ENCODE results near the gene SNX24. TPM values are rescaled to one million over a fixed set of nuclear protein-coding genes. Genes with fewer than 3 reads are reported as not detected.

SNX24 gene
- total RNA-seq, 2 experiments from 2014 or later = 2.0 to 2.3 TPM

DNA sequence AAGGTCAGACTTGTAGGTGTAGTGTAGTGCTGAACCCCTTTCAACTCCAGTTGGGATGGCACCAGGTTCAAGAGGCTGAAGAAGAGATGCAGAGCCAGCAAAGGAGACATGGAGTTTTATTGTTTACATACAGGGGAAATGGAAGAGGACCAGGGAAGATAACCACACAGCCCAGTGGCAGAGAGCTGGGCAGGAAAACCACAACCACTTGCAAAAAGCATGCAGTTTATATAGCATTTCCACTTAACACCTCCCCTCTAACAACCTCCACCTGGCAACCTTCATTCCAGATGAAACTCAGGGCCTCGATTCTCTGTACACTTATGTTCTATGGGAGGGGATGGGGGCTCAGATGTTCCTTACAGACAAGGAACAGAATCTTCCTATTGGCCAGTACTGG lies 56.9 kb downstream of the SNX24 start:
- POLR2A ChIA-PET = no interaction called here

GRCh38 chr5:122906768-122907167 lies 61.4 kb downstream of the SNX24 start:
- Mint-ChIP-seq H3K4me3 (no peak overlapping the region), H3K9me3 (no peaks in the 10 kb centered on the region), H3K36me3 (ENCODE audit: low read depth) (no peaks in the 10 kb centered on the region), H3K4me1 (ENCODE audit: low read depth) (peaks cover 11% of the 10 kb centered on the region), H3K27ac (no peak overlapping the region), H3K27me3 (no peaks in the 10 kb centered on the region)
- DNase-seq (no peak), ATAC-seq (no peak)
- TF ChIP-seq, protein P1, sequence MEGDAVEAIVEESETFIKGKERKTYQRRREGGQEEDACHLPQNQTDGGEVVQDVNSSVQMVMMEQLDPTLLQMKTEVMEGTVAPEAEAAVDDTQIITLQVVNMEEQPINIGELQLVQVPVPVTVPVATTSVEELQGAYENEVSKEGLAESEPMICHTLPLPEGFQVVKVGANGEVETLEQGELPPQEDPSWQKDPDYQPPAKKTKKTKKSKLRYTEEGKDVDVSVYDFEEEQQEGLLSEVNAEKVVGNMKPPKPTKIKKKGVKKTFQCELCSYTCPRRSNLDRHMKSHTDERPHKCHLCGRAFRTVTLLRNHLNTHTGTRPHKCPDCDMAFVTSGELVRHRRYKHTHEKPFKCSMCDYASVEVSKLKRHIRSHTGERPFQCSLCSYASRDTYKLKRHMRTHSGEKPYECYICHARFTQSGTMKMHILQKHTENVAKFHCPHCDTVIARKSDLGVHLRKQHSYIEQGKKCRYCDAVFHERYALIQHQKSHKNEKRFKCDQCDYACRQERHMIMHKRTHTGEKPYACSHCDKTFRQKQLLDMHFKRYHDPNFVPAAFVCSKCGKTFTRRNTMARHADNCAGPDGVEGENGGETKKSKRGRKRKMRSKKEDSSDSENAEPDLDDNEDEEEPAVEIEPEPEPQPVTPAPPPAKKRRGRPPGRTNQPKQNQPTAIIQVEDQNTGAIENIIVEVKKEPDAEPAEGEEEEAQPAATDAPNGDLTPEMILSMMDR (IDR thresholded peaks at IDR 0.05) = no peak
- intact Hi-C loops (cut with micrococcal nuclease) = no loop called here
- POLR2A ChIA-PET = no interaction called here
- CTCF ChIA-PET = no interaction called here

More for the DNA sequence above, 56.9 kb downstream of the SNX24 start:
- Mint-ChIP-seq H3K36me3 (ENCODE audit: low read depth) (no peaks in the 10 kb centered on the region), H3K4me1 (ENCODE audit: low read depth) (peaks cover 13% of the 10 kb centered on the region), H3K9me3 (no peaks in the 10 kb centered on the region), H3K27me3 (peaks cover 4% of the 10 kb centered on the region), H3K4me3 (no peak overlapping the region), H3K27ac (no peak overlapping the region)
- TF ChIP-seq, protein P1 (IDR thresholded peaks at IDR 0.05) = no peak
- CTCF ChIA-PET = no interaction called here
- DNase-seq (no peak), ATAC-seq (no peak)
- intact Hi-C loops (cut with micrococcal nuclease) = no loop called here

GRCh38 chr5:122907276-122907675 lies 61.9 kb downstream of the SNX24 start:
- intact Hi-C loops (cut with micrococcal nuclease) = no loop called here
- ATAC-seq (no peak), DNase-seq (no peak)
- TF ChIP-seq, protein P1 (IDR thresholded peaks at IDR 0.05) = no peak
- no peak overlapping the region for H3K27ac Mint-ChIP-seq
- no peak overlapping the region for H3K4me3 Mint-ChIP-seq
- no peaks in the 10 kb centered on the region for H3K27me3 Mint-ChIP-seq
- ChIA-PET CTCF (no interaction called here), POLR2A (no interaction called here)
- H3K36me3 Mint-ChIP-seq (ENCODE audit: low read depth) = no peaks in the 10 kb centered on the region
- peaks cover 6% of the 10 kb centered on the region for H3K4me1 Mint-ChIP-seq (ENCODE audit: low read depth)
- no peaks in the 10 kb centered on the region for H3K9me3 Mint-ChIP-seq

GRCh38 chr5:122908108-122908507 lies 62.7 kb downstream of the SNX24 start:
- ChIA-PET POLR2A (no interaction called here), CTCF (interaction anchor here (0.6 kb wide), 1 partner anchor 19 kb away, joined by 3 read pairs; no protein-coding TSS in a partner anchor)
- Mint-ChIP-seq H3K27me3 (no peaks in the 10 kb centered on the region), H3K4me3 (no peak overlapping the region), H3K36me3 (ENCODE audit: low read depth) (no peaks in the 10 kb centered on the region), H3K9me3 (peaks cover 1% of the 10 kb centered on the region), H3K4me1 (ENCODE audit: low read depth) (no peaks in the 10 kb centered on the region), H3K27ac (no peak overlapping the region)
- TF ChIP-seq, protein P1 (IDR thresholded peaks at IDR 0.05) = no peak
- DNase-seq (no peak), ATAC-seq (no peak)
- intact Hi-C loops (cut with micrococcal nuclease) = no loop called here

GRCh38 chr5:122908662-122909061 lies 63.2 kb downstream of the SNX24 start:
- Mint-ChIP-seq H3K36me3 (ENCODE audit: low read depth) (no peaks in the 10 kb centered on the region), H3K4me1 (ENCODE audit: low read depth) (no peaks in the 10 kb centered on the region), H3K4me3 (no peak overlapping the region), H3K27ac (no peak overlapping the region), H3K9me3 (peaks cover 1% of the 10 kb centered on the region), H3K27me3 (no peaks in the 10 kb centered on the region)
- TF ChIP-seq, protein P1 (IDR thresholded peaks at IDR 0.05) = no peak
- ChIA-PET POLR2A (no interaction called here), CTCF (no interaction called here)
- no peak for DNase-seq
- ATAC-seq = no peak
- intact Hi-C loops (cut with micrococcal nuclease) = no loop called here

All from activated CD8-positive, alpha-beta T cell treated with anti-CD3 and anti-CD28 coated beads for 36 hours (primary cell).